Breast epithelium (tissue), 3 donors: ENCODE data around the gene HTRA3.

ENCODE experiments used
- POLR2A ChIP-seq: fragments of 450-650 bp; IDR thresholded peaks from one replicate; pipeline ENCODE4 v1.6.1; 2016; ENCODE audit warnings: antibody characterized with exemption, mild to moderate bottlenecking, moderate library complexity
- POLR2AphosphoS5 ChIP-seq, 3 donors: sonication (generic); formaldehyde crosslinking; IDR thresholded peaks; one replicate each; pipeline ENCODE4 v1.6.1; 2017; ENCODE audit warnings: antibody characterized with exemption in 3 of 3
- TF ChIP-seq, protein P1 (sequence below), 3 donors: fragments of 450-650 bp; IDR thresholded peaks; one replicate each; pipeline ENCODE4 v1.5.1; 2016 to 2017; ENCODE audit warnings: antibody characterized with exemption in 3 of 3, mild to moderate bottlenecking in 3 of 3, moderate library complexity in 3 of 3

DNA sequence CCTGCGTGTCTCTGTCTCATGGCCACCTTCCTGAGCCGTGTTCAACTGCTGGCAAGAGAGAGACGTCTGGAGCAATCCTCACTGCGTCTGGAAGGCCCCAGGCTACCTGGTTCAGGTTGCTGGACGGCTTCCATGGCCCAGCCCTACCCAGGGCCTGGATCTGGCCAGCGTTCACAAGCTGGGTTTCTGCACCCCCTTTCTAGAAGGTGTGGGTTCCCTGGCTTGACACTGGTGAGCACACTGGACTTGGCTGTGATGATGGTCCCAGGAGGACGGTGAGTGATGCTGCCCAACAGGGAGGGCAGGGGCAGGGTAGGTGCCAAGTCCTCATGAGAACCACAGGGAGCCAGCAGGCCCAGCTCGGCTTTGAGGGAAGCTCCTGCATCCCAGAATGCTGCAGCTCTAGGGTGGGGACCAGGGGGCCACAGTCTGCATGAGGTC lies 63.4 kb downstream of the HTRA3 start:
- TF ChIP-seq POLR2A (no peak), POLR2AphosphoS5 (IDR thresholded peaks at IDR 0.05) (no peak)
- TF ChIP-seq, protein P1, sequence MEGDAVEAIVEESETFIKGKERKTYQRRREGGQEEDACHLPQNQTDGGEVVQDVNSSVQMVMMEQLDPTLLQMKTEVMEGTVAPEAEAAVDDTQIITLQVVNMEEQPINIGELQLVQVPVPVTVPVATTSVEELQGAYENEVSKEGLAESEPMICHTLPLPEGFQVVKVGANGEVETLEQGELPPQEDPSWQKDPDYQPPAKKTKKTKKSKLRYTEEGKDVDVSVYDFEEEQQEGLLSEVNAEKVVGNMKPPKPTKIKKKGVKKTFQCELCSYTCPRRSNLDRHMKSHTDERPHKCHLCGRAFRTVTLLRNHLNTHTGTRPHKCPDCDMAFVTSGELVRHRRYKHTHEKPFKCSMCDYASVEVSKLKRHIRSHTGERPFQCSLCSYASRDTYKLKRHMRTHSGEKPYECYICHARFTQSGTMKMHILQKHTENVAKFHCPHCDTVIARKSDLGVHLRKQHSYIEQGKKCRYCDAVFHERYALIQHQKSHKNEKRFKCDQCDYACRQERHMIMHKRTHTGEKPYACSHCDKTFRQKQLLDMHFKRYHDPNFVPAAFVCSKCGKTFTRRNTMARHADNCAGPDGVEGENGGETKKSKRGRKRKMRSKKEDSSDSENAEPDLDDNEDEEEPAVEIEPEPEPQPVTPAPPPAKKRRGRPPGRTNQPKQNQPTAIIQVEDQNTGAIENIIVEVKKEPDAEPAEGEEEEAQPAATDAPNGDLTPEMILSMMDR (IDR thresholded peaks at IDR 0.05) = no peak
